ENCODE results near the gene ERP44. TPM values are rescaled to one million over a fixed set of nuclear protein-coding genes. Genes with fewer than 3 reads are reported as not detected.

The ERP44 gene
- total RNA-seq, 3 donors from 2014 or later (not counting 1 experiment from before 2014, with no cell fraction given): 14.2 to 15.4 (median 15.1) TPM

DNA sequence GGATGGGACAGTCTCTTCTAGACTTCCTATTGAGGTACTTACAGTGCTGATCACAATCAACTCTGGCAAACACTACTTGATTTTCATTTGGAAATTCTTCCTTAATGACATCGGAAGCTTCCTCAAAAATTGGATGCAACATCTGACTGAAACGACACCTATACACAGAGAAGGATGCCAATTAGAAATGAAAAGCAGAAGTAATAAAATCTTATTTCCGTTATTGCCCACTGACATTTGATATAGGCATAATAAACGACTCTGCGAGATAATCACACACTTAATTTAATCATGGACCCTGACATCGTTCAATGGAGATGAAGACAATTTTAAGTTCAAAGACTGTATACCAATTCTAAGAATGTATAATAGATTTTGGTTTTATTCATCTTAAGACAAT is 46.4 kb downstream of the ERP44 start:
- Histone ChIP-seq H3K9me3 (ENCODE audit: control insufficient read depth, insufficient read depth, low read length) (no peaks in the 10 kb centered on the region), H3K27ac (ENCODE audit: low read length) (no peak overlapping the region), H3K36me3 (ENCODE audit: control insufficient read depth, insufficient read depth, low read length) (peaks cover 43% of the 10 kb centered on the region), H3K4me1 (ENCODE audit: control insufficient read depth, insufficient read depth, low read length) (no peaks in the 10 kb centered on the region), H3K4me3 (ENCODE audit: low read length) (no peak overlapping the region), H3K27me3 (ENCODE audit: control insufficient read depth, insufficient read depth, low read length) (no peaks in the 10 kb centered on the region)
- Mint-ChIP-seq H3K4me3 (no peak overlapping the region), H3K9me3 (no peaks in the 10 kb centered on the region), H3K36me3 (no peaks in the 10 kb centered on the region), H3K27me3 (ENCODE audit: low read depth in 2 of 2) (no peaks in the 10 kb centered on the region), H3K27ac (peak overlapping the region; percentile 7 to 8), H3K4me1 (peaks cover 12 to 17% of the 10 kb centered on the region in 2 donors)
- DNase-seq (no peak), ATAC-seq (no peak)
- TF ChIP-seq, protein P1, sequence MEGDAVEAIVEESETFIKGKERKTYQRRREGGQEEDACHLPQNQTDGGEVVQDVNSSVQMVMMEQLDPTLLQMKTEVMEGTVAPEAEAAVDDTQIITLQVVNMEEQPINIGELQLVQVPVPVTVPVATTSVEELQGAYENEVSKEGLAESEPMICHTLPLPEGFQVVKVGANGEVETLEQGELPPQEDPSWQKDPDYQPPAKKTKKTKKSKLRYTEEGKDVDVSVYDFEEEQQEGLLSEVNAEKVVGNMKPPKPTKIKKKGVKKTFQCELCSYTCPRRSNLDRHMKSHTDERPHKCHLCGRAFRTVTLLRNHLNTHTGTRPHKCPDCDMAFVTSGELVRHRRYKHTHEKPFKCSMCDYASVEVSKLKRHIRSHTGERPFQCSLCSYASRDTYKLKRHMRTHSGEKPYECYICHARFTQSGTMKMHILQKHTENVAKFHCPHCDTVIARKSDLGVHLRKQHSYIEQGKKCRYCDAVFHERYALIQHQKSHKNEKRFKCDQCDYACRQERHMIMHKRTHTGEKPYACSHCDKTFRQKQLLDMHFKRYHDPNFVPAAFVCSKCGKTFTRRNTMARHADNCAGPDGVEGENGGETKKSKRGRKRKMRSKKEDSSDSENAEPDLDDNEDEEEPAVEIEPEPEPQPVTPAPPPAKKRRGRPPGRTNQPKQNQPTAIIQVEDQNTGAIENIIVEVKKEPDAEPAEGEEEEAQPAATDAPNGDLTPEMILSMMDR (IDR thresholded peaks at IDR 0.05): no peak
- WGBS (ENCODE audit: insufficient coverage): 41% methylated on average over 6 of the region's 6 CpGs
- intact Hi-C loops (cut with micrococcal nuclease): no loop called here

DNA sequence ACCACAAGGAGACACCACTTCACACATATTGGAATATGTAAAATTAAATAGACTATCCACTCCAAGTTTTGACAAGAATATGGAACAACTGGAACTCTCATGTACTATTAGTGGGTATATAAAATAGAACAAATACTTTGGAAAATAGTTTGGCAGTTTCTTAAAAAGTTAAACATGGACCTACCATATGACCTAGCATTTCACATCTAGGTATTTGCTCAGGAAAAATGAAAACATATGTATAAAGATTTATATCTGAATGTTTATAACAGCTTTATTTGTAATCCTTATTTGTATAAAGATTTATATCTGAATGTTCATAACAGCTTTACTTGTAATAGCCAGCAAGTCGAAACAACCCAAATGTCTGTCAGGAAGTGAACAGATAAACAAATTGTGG is 49.2 kb downstream of the ERP44 start:
- H3K4me1 ChIP-seq (ENCODE audit: control insufficient read depth, insufficient read depth, low read length): no peaks in the 10 kb centered on the region
- no peaks in the 10 kb centered on the region for H3K27me3 ChIP-seq (ENCODE audit: control insufficient read depth, insufficient read depth, low read length)
- no CpG with 5 or more reads among the region's 1 CpG for WGBS (ENCODE audit: insufficient coverage)
- TF ChIP-seq, protein P1 (IDR thresholded peaks at IDR 0.05): no peak
- H3K36me3 ChIP-seq (ENCODE audit: control insufficient read depth, insufficient read depth, low read length): peaks cover 34% of the 10 kb centered on the region
- Mint-ChIP-seq H3K36me3 (no peaks in the 10 kb centered on the region), H3K27ac (no peak overlapping the region), H3K4me3 (no peak overlapping the region), H3K4me1 (peaks cover 22 to 29% of the 10 kb centered on the region in 2 donors), H3K27me3 (ENCODE audit: low read depth in 2 of 2) (no peaks in the 10 kb centered on the region), H3K9me3 (no peaks in the 10 kb centered on the region)
- no peaks in the 10 kb centered on the region for H3K9me3 ChIP-seq (ENCODE audit: control insufficient read depth, insufficient read depth, low read length)
- ATAC-seq (no peak), DNase-seq (no peak)
- no peak overlapping the region for H3K4me3 ChIP-seq (ENCODE audit: low read length)
- H3K27ac ChIP-seq (ENCODE audit: low read length): no peak overlapping the region
- intact Hi-C loops (cut with micrococcal nuclease): no loop called here

DNA sequence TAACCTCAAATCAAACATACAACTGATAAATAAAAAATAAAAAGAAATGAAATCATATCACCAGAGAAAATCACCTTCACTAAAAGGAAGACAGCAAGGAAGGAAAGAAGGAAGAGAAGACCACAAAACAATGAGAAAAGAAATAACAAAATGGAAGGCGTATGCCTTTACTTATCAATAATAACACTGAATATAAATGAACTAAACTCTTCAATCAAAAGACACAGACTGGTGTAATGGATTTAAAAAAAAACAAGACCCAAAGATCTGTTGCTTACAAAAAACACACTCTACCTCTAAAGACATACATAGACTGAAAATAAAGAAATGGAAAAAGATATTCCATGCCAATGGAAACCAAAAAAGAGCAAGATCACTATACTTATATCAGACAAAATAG is 60.3 kb downstream of the ERP44 start:
- H3K27ac Mint-ChIP-seq: no peak overlapping the region
- Histone ChIP-seq H3K27me3 (ENCODE audit: control insufficient read depth, insufficient read depth, low read length) (no peaks in the 10 kb centered on the region), H3K9me3 (ENCODE audit: control insufficient read depth, insufficient read depth, low read length) (no peaks in the 10 kb centered on the region), H3K27ac (ENCODE audit: low read length) (no peak overlapping the region), H3K4me3 (ENCODE audit: low read length) (no peak overlapping the region), H3K36me3 (ENCODE audit: control insufficient read depth, insufficient read depth, low read length) (no peaks in the 10 kb centered on the region), H3K4me1 (ENCODE audit: control insufficient read depth, insufficient read depth, low read length) (no peaks in the 10 kb centered on the region)
- H3K9me3 Mint-ChIP-seq: peaks cover 0 to 4% of the 10 kb centered on the region in 2 donors
- H3K27me3 Mint-ChIP-seq (ENCODE audit: low read depth in 2 of 2): no peaks in the 10 kb centered on the region
- no peak overlapping the region for H3K4me3 Mint-ChIP-seq
- H3K36me3 Mint-ChIP-seq: no peaks in the 10 kb centered on the region
- ATAC-seq (no peak), DNase-seq (no peak)
- TF ChIP-seq, protein P1 (IDR thresholded peaks at IDR 0.05): no peak
- peaks cover 71 to 76% of the 10 kb centered on the region in 2 donors for H3K4me1 Mint-ChIP-seq
- no CpG with 5 or more reads among the region's 1 CpG for WGBS (ENCODE audit: insufficient coverage)
- intact Hi-C loops (cut with micrococcal nuclease): no loop called here

DNA sequence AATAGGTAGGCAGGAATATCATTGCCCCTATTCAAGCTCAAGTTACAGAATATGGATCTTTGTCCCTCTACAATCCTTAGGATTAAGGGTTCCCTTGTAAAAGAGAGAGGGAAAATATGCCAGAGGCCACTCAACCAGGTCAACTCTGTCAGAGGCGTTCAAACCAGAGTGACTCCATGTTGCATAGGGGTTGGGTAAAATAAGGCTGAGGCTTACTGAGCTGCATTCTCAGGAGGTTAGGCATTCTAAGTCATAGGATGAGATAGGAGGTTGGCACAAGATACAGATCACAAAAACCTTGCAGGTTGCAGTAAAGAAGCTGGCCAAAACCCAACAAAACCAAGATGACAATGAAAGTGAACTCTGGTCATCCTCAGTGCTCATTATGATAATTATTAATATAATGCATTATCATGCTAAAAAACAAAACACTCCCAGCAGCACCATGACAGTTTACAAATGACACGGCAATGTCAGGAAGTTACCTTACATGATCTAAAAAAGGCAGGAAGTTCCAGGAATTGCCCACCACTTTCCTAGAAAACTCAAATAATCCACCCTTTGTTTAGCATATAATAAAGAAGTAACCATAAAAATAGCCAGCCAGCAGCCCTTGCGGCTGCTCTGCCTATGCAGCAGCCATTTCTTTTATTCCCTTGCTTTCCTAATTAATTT is 64.8 kb downstream of the ERP44 start:
- H3K36me3 Mint-ChIP-seq: no peaks in the 10 kb centered on the region
- no peaks in the 10 kb centered on the region for H3K27me3 ChIP-seq (ENCODE audit: control insufficient read depth, insufficient read depth, low read length)
- no peak overlapping the region for H3K27ac ChIP-seq (ENCODE audit: low read length)
- peak overlapping the region in 1 of 2 donors; percentile 38 for H3K27ac Mint-ChIP-seq
- peaks cover 50 to 67% of the 10 kb centered on the region in 2 donors for H3K4me1 Mint-ChIP-seq
- no peak overlapping the region for H3K4me3 ChIP-seq (ENCODE audit: low read length)
- intact Hi-C loops (cut with micrococcal nuclease): no loop called here
- no peaks in the 10 kb centered on the region for H3K9me3 ChIP-seq (ENCODE audit: control insufficient read depth, insufficient read depth, low read length)
- no peaks in the 10 kb centered on the region for H3K4me1 ChIP-seq (ENCODE audit: control insufficient read depth, insufficient read depth, low read length)
- TF ChIP-seq, protein P1 (IDR thresholded peaks at IDR 0.05): no peak
- no peak overlapping the region for H3K4me3 Mint-ChIP-seq
- H3K36me3 ChIP-seq (ENCODE audit: control insufficient read depth, insufficient read depth, low read length): peaks cover 2% of the 10 kb centered on the region
- H3K27me3 Mint-ChIP-seq (ENCODE audit: low read depth in 2 of 2): no peaks in the 10 kb centered on the region
- H3K9me3 Mint-ChIP-seq: peaks cover 0 to 4% of the 10 kb centered on the region in 2 donors
- DNase-seq (no peak), ATAC-seq (no peak)
- 79% methylated on average over 3 of the region's 3 CpGs for WGBS (ENCODE audit: insufficient coverage)
